Cardiac ventricle fibroblast (primary cell): ENCODE data around the gene MLLT10. TPM values are rescaled to one million over a fixed set of nuclear protein-coding genes. Genes with fewer than 3 reads are reported as not detected.

Source experiments
- total RNA-seq: library from RNA; depleted of rRNA; stranded (reverse); fragments of >200 nt; gene quantifications from 2 replicates; pipeline ENCODE4 v1.2.3, GENCODE V29; 2015

Gene MLLT10
- 16.7 and 18.1 TPM in 2 replicates for total RNA-seq

DNA sequence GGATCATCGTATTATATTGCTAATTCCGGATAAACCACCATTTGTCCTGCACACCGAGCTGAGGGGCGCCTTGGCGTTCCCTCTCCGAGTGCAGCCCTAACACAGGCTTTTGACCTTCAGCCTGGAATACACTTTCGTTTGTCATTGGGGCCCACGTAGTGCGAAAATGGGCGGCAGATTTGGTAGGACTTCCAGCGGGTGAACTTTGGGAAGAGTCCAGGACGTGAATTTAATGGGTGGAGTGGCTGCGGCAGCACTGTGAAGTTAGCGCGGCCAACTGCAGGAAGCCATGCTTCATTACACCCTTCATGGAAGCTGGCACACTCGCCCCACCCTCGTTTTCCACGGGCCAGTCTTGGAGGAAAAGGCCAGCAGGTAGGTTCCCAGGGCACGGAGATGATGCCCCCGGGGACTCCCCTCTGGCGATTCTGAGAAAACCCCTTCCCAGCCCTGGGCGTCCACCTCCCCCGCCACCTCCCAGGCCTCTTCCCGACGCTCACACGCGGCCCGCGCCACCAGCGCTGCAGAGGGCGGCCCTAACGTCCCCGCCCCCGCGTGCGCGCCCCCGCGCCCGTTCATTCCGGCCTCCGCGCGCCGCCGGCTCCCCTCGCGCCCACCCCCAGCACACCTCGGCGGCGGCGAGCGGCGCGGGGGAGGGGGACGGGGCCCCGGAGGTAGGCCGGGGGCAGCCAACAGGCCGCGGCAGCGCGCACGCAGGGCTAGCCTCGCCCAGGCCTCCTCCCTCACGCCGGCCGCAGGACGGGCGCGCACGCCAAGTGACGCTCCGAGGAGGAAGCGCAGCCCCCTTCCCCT is at the start of gene MLLT10:
MLLT10 (plus strand) TSS at position 766 of the 813 bp plus-strand sequence. CDS start 413 bp downstream, outside the sequence.

DNA sequence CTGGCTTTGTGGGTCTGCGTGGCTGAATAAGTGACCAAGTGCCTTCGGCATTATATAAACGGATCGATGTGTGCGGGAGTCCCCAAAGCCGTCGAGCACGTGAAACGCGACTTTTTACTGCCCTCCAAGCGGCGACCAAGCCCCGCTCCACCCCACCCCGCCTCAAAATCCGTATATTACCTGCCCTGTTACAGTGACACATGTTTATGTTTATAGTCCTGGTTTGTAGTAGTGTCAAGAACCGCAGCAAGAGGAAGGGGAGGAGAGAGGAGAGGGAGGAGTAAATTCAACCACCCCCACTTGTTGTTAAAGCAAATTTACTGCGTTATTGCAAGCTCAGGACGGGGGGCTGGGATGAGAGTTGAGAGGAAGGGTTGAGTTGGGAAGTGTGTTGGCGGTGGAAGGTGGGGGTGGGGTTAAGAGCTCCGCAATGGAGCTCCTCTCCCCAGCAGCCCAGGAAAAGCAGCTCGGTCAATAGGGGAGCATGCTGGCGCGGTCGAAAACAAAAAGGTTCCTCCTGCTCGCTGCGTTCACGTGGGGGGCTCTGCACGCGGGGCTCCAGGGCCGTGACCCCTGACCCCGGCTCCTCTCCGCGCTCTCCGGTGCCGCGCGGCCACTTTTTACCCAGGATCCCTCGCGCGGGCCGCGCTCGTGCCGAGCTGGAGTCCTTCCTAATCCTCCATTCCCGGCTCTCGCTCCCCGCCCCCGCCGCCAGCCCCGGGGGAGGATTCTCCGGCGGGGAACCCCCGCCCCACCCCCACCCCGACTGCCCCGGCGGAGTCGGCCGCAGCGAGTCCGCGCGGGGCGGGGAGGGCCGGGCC is 8.5 kb upstream of the MLLT10 start, which contains the start of gene SKIDA1:
SKIDA1 (minus strand) TSS at position 316 of the 821 bp plus-strand sequence. CDS start 7,860 bp downstream, outside the sequence.

Other genes starting within 250 kb of the MLLT10 start
- 0.56 and 2.0 TPM in 2 replicates for gene SKIDA1, start 8.6 kb upstream of the MLLT10 start, total RNA-seq